ENCODE measurements around the gene ZNF331. TPM values are rescaled to one million over a fixed set of nuclear protein-coding genes. Genes with fewer than 3 reads are reported as not detected.

Gene ZNF331
- polyA plus RNA-seq, 4 donors, result 12.5 to 35.1 (median 18.5) TPM

DNA sequence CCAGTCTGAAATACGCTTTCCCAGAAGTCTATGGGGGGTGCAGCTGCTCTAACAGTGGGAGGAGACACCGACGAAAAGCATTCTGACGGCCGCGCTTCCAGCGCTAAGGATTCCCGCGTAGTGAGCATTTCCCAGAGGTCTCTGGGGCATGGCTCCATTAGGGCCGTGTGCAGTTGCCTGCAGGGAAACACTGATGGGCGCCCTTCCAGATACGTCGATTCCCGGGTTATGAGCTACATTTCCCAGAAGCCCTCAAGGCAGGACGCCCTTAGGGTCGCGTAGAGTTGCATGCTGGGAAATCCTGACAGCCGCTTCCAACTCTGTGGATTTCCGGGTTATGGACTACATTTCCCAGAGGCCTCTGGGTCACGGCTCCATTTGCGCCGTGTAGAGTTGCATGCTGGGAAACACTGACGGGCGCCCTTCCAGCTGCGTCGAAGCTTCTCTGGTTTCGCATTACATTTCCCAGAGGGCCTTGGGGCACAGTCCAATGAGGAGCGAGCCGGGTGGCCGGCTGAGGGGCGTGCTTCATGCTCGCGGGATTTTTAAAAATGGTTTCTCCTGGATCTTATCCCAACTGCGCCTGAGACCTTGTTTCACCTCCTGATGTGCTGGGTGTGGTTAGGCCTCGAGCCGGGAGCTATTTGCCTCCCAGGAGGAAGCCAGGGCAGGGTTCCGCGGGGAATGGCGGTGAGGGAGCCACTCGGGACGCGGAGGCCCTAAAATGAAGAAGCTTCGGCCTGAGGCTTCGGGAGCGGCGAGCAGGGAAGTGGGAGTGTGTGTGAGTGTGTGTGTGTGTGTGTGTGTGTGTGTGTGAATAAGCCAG is 17.2 kb upstream of the ZNF331 start:
- DNase-seq (ENCODE audit: low read depth in 4 of 4, low spot score in 2 of 4), result peak; percentile 97 to 99 (median 98)

DNA sequence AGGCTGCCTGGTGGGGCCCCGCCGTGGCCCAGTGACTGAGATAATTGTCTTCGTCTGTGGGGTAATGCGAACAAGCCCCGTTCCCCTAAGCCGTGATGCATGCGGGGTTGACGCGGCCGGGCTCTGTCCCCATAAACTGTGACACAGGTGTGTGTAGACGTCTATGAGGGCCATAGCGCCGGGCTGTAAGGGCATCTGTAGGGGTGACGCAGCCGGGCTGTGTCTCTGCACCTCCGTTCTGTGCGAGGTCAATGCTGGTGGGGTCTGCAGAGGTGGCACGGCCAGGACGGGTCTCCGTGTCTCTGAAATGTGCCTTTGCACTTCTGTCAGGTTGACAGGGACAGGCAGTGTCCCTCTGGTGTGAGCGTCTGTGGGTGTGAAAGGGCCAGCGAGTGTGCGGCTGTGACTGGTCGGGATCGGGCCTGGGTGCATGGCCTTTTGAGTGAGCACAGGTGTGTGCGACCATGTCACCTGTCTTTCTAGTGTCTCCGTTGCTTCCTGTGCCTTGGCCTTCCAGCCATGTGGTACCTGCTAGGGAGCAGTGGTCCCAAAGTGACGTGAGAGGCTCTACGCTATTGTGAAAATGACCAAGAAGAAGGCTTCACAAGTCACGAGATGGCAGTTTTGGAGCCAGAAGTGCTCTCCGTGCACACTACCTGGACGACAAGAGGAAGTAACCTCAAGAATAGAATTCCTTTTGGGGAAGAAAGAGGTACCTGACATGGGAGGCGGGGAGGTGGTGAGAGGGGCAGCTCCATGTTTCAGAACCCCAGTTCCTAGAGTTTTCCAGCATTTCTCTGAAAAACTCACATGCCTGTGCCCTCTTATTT is 16.4 kb upstream of the ZNF331 start:
- DNase-seq (ENCODE audit: low read depth in 4 of 4, low spot score in 2 of 4), result no peak

DNA sequence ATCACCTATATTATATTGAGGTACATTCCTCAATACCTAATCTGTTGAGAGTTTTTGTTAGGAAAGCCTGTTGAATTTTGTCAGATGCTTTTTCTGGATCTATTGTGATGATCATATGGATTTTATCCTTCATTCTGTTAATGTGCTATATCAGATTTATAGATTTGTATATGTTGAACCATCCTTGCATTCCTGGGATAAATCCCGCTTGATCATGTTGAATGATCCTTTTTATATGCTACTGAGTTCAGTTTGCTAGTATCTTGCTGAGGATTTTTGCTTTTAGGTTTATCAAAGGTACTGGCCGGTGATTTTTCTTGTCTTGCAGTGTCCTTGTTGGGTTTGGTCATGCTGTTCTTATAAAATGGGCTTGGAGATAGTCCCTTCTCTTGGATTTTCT is 12.0 kb upstream of the ZNF331 start:
- DNase-seq (ENCODE audit: low read depth in 4 of 4, low spot score in 2 of 4), result no peak

DNA sequence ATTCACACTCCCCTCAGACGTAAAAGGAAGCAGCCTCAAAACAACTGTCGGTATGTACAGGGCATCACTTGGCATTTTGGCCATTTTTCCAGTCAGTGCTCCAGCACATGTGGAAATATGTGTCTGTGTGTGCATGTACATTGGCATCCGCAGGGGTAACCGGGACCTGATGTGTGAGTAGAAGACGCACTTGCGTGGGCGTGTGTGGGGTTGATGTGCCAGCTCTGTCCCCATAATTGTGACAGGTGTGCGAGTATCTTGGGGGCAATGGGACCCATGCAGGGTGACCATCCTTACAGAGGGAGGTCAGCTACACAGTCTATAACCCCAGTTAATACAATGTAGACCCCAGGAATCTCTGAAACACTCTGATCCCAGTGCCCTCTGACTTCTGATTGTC is 7.3 kb upstream of the ZNF331 start:
- no peak for DNase-seq (ENCODE audit: low read depth in 4 of 4, low spot score in 2 of 4)

DNA sequence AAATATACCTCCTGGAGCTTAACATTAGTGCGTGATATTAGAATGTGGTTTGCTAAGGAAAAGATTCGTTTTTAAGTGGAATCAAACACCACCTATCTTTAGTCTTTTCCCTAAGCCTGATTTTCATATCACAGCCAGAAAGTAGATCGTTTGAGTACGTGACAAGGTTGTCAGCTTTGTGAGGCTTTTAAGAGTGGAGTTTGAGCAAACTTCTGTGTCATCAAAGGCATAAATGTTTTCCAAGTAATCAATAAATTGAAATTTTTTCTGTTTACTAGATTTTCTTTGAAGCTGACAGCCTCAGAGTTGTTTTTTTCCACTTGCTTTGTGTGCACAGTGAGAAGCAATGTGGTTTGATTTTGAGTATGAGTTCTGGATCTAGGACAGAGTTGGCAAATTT is 6.5 kb upstream of the ZNF331 start:
- DNase-seq (ENCODE audit: low read depth in 4 of 4, low spot score in 2 of 4), result no peak

DNA sequence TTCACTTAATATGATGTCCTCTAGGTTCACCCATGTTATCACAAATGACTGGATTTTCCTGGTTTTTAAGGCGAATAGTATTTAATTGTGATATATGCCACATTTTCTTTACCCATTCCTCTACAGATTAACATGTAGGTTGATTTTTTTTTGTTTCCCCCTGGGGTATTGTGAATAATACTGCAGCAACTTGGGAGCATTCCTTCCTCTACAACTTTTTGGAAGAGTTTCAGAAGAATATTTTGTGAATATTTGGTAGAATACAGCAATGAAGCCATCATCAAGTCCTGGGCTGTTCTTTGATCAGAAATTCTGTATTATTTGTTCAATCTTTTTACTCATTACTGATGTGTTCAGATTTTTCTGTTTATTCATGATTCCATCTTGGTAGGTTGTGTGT is 5.6 kb upstream of the ZNF331 start:
- no peak for DNase-seq (ENCODE audit: low read depth in 4 of 4, low spot score in 2 of 4)

DNA sequence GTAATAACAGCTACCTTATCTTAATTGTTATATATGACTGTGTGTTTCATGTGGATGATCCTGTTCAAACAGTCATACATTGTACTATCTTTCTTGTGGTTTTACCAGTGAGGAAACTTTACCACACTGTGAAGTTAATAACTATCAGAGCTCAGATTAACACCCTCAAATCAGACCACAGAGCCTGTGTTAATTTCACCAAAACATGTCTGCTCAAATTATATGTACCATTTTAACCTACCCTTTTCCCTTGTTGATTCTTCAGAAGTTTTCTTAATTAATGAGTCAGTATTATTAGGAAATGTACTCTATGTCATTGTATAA is 1.8 kb upstream of the ZNF331 start:
- no peak for DNase-seq (ENCODE audit: low read depth in 4 of 4, low spot score in 2 of 4)

DNA sequence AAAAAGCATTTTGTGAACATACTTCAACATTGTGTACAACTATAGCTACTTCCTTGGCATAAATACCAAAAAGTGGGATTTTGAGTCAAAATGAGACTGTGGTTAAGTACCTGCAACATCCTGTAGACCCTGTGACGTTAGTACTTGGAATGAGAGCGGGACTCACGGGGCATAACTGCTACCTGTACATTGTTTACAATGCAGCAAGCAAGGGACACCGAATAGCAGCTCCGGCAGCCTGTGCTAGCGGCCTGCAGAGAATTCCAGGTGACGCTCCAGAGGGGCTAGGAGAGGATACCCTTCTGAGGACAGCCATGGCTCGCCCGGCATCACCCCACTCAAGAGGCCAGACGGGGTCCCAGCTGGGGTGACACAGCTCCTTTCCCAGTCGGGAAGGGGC is 824 bp upstream of the ZNF331 start:
- DNase-seq (ENCODE audit: low read depth in 4 of 4, low spot score in 2 of 4), result no peak

DNA sequence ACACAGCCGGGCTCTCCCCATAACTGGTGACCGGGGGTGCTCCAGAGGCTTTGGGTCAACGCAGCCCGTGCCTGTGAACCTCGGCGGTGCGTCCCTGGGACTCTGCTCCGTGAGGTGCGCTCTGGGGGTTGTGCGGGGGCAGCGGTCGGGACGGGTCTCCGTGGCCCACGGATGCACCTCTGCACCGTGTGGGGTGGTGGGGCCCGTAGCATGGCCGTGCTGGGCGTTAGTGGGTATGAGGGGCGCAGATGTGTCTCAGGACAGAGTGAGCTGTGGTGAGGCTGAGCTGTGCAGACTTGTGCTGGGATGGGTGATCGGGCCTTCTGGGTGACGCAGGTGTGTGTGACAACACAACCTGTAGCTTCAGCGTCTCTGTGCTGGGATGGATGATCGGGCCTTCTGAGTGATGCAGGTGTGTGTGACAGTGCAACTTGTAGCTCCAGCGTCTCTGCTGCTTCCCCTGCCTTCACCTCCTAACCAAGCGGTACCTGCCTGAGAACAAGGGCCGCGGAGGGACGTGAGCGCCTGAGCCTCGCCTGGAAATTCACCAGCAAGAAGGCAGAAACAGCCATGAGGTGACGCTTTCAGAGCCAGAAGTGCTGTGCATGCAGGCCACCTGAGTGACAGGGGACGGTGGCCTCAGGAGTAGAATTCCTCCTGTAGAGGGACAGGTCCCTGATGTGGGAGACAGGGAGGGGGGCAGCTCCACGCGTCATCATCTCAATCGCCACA is 599 bp downstream of the ZNF331 start:
- no peak for DNase-seq (ENCODE audit: low read depth in 4 of 4, low spot score in 2 of 4)

DNA sequence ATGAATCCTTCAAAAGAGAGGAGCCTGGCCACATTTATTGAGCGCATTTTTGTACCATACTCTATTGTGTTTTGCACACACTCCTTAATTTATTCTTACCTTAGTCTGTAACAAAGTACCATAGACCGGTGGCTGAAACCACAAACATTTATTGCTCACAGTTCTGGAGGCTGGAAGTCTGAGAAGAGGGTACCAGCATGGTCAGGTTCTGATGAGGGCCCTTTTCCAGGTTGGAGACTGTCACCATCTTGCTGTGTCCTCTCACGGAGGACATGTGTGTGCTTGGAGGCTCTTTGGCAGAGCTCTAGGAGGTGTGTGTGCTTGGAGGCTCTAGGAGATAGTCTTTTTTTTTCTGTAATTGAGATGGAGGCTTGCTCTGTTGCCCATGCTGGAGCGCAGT is 2.1 kb downstream of the ZNF331 start:
- DNase-seq (ENCODE audit: low read depth in 4 of 4, low spot score in 2 of 4), result no peak

DNA sequence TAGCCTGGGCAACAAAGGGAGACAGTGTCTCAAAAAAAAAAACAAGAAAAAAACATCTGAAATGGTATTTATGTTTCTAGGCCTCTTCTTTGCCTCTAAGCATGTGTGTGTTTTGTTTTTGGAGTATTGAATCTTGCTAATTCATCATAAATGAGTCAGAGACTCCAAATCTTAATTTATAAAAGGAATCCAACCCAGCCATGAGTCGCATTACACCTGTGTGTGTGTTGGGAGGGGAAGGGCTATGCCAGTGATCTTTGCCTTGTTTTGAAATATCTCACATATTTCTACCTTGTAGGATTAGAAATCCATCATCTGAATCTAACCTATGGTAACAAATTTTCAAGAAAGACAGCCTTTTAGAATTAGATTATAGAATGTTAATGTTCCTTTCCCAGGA is 4.0 kb downstream of the ZNF331 start:
- DNase-seq (ENCODE audit: low read depth in 4 of 4, low spot score in 2 of 4), result no peak

DNA sequence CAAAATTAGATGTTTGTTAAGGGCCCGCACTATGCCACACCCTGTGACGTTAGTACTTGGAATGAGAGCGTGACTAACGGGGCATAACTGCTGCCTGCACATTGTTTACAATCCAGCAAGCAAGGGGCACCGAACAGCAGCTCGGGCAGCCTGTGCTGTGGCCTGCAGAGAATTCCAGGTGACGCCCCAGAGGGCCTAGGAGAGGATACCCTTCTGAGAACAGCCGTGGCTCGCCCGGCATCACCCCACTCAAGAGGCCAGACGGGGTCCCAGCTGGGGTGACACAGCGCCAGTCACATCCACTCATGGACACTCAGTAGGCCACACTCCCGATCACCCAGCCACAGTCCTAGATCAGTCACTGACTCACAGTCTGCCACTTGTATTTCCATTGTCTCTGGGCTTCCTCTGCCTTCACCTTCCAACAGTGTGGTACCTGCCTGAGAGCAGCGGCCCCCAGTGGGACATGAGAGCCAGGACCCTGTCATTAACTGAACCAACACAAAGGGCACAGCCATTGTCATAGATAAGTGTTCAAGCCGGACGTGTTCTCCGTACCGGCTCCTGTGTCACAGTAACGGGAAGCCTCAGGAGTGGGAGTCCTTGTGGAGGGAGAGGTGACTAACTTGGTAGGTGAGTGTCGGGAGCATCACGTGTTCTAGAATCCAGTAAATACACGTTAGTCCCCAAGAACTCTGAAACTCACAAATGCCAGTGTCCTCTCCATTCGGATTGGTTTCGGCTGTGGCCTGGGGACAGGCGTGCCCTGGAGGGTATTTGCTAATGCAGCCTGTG is 7.5 kb downstream of the ZNF331 start:
- no peak for DNase-seq (ENCODE audit: low read depth in 4 of 4, low spot score in 2 of 4)

DNA sequence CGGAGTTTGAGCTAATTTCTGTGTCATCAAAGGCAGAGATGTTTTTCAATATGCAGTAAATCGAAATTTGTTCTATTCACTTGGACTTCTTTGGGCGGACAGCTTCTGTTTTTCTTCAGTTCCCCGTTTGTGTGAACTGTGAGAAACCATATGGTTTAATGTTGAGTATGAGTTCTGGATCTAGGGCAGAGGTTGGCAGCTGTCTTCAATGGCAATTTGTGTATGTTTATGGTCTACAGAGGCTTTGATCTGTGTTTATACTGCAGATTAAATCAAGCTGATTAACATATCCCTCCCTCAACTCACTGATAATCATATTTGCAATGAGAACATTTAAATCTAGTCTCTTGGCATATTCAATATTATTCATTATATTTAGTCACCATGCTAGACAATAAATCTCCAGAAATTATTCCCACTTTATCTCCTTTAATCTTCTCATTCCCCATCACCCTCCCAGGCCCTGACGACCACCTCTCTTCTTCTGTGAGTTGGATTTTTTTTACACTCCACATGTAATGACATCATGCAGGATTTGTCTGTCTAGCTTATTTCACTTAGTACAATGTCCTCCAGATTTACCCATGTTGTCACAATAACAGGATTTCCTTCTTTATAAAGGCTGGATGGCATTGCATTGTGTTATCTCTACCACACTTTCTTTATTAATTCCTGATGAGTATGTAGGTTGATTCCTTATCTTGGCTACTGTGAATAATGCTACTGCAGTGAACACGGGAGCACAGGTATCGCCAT is 9.0 kb downstream of the ZNF331 start:
- DNase-seq (ENCODE audit: low read depth in 4 of 4, low spot score in 2 of 4), result no peak

DNA sequence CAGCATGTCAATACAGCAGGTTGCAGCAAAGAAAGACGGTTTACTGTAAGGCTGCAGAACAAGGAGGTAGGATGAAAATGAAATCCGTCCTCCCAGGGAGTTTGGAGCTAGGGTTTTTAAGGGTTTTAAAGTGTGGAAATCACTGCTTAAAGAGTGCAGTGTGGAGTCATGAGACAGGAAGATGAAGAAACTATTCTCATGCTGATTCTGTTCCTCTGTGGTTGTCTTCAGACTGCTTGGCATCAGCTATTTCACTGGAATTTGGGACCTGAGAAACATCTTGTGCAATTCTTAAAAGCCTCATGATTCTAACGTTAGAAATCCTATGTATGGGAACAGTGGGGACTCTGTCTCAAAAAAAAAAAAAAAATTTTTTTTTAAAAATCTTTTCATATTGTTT is 11.4 kb downstream of the ZNF331 start:
- DNase-seq (ENCODE audit: low read depth in 4 of 4, low spot score in 2 of 4), result no peak

DNA sequence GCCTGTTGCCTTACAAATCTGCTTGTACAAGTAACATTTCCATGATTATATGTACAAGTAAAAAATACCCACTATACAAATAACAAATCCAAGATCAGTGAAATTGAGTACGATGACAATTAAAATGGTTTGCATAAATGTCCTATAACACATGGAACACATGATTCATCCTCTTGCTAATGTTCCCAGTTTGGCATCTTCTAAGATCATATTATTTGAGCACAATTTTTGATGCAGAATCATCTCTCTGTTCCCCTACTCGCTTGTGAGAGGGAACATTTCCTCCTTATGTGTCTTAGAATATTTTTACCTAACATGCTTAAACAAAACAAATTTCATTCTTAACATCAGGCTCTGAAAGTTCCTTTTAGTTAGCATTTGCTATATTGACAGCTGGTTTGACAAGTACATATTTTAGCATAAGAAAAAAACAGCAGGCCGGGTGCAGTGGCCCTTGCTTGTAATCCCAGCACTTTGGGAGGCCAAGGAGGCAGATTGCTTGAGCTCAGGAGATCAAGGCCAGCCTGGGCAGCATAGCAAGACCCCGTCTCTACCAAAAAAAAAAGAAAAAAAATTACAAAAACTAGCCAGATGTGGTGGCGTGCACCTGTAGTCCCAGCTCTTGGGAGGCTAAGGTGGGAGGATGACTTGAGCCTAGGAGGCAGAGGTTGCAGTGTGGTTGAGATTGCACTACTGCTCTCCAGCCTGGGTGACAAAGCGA is 14.2 kb downstream of the ZNF331 start:
- DNase-seq (ENCODE audit: low read depth in 4 of 4, low spot score in 2 of 4), result no peak

DNA sequence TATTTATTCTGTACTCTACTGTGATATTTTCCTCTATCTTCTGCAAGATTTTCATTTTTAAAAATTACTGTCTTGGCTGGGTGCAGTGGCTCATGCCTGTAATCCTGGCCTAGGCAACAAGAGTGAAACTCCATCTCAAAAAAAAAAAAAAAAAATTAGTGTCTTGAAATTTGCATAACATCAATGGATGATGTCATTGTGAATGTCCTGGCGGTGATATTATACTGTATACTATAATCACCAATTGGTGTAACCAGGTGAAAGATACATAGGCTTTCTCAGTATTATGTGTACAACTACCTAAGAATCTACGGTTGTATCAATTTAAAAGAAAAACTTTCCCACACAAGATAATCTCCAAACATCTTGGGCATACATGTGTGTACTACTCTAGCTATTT is 15.2 kb downstream of the ZNF331 start:
- no peak for DNase-seq (ENCODE audit: low read depth in 4 of 4, low spot score in 2 of 4)

DNA sequence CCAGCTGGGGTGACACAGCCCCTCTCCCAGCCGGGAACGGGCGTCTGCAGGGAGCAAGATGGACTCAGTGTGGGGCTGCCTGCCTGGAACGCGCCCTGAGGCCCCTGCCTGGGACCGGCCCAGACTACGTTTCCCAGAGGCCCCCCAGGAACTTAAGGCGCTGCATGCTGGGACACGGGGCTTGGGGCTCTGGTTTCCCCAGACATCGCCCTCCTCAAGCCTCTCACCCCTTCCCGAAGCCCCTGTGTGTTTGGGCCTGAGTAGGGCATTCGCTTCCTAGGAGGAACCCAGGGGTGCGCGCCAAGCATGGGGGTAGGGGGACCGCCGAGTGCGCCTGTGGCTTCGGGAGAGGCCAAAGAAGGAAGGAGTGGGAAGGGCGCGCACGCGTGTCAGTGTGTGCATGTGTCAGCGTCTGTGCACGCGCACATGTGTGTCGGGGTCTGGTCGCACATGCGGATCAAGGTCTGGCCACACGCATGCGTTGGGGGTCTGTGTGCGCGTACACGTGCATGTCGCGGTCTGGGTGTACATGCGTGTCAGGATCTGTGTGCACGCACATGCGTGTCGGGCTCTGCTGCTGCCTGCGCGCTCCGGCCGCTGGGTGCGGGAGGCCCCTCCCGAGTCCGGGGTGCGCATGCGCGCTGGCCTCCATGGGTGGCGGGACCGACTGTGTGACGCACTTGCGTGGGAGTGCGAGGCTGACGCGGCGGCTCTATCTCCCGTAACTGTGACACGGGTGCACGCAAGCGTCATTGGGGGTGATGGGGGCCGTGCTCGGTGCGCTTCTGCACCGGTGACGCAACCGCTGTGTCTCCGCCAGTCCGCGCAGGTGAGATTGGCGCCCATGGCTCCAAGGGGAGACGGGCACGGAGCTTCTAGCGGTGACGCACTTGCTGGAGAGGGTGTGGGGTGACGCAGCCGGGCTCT is 16.2 kb downstream of the ZNF331 start:
- DNase-seq (ENCODE audit: low read depth in 4 of 4, low spot score in 2 of 4), result peak; percentile 34 to 68 (median 50)

DNA sequence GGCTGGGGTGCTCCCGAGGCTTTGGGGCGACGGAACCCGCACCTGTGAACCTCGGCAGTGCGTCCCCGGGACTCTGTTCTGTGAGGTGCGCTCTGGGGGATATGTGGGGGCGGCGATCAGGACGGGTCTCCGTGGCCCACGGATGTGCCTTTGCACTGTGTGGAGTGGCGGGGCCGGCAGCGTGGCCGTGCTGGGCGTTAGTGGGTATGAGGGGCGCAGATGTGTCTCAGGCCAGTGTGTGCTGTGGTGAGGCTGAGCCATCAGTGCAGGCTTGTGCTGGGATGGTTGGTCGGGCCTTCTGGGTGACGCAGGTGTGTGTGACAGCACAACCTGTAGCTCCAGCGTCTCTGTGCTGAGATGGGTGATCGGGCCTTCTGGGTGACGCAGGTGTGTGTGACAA is 16.9 kb downstream of the ZNF331 start:
- DNase-seq (ENCODE audit: low read depth in 4 of 4, low spot score in 2 of 4), result no peak

All from left renal cortex interstitium (tissue), 4 donors.